Mucosa of stomach (tissue), 1 donor: ENCODE measurements around the gene PLIN4.
"Not testable (repeated sequence)": the region's sequence is repeated elsewhere in the genome, so short reads cannot be mapped to it uniquely, and the experiment has no call there.

ENCODE experiments used
- H3K27me3 ChIP-seq: one replicate; pipeline ENCODE4 v1.7.0; 2013; ENCODE audit warnings: mild to moderate bottlenecking, low read length; ENCODE audit not compliant: control insufficient read depth, insufficient read depth
- H3K36me3 ChIP-seq: one replicate; pipeline ENCODE4 v1.7.0; 2013; ENCODE audit warnings: low read length; ENCODE audit not compliant: control insufficient read depth, insufficient read depth
- H3K4me1 ChIP-seq: one replicate; pipeline ENCODE4 v1.7.0; 2013; ENCODE audit warnings: mild to moderate bottlenecking, low read length; ENCODE audit not compliant: control insufficient read depth, insufficient read depth
- H3K4me3 ChIP-seq: one replicate; pipeline ENCODE4 v1.7.0; 2013; ENCODE audit warnings: low read length
- H3K9ac ChIP-seq: one replicate; pipeline ENCODE4 v1.7.0; 2013; ENCODE audit warnings: mild to moderate bottlenecking, low read length, moderate library complexity
- H3K9me3 ChIP-seq: one replicate; pipeline ENCODE4 v1.7.0; 2013; ENCODE audit warnings: mild to moderate bottlenecking, low read length, moderate library complexity; ENCODE audit not compliant: control insufficient read depth
- donor health status: Pancreatic carcinoma.

Gene PLIN4

GRCh38 chr19:4542896-4543841, 24.9 kb upstream of the PLIN4 start:
- Histone ChIP-seq H3K36me3 (no peaks in the 10 kb centered on the region), H3K4me3 (no peak overlapping the region)

GRCh38 chr19:4541806-4542145, 23.5 kb upstream of the PLIN4 start:
- not testable (repeated sequence) for H3K9ac ChIP-seq, H3K36me3 ChIP-seq, H3K9me3 ChIP-seq, H3K27me3 ChIP-seq, H3K4me3 ChIP-seq
- peaks cover 17% of the 10 kb centered on the region for H3K4me1 ChIP-seq

More at GRCh38 chr19:4542896-4543841, 24.9 kb upstream of the PLIN4 start:
- Histone ChIP-seq H3K27me3 (no peaks in the 10 kb centered on the region), H3K9ac (no peak overlapping the region), H3K9me3 (no peaks in the 10 kb centered on the region), H3K4me1 (peaks cover 17% of the 10 kb centered on the region)

GRCh38 chr19:4541114-4541805, 23.0 kb upstream of the PLIN4 start:
- Histone ChIP-seq H3K9me3 (no peaks in the 10 kb centered on the region), H3K27me3 (peaks cover 4% of the 10 kb centered on the region), H3K4me3 (no peak overlapping the region), H3K4me1 (peaks cover 17% of the 10 kb centered on the region), H3K36me3 (no peaks in the 10 kb centered on the region), H3K9ac (no peak overlapping the region)

GRCh38 chr19:4539693-4540581, 21.7 kb upstream of the PLIN4 start, which contains the start of gene LRG1:
TSS of gene LRG1 (minus strand) at chr19:4540036. CDS start at chr19:4540013, 23 bp downstream.
- no peaks in the 10 kb centered on the region for H3K9me3 ChIP-seq
- H3K36me3 ChIP-seq, result no peaks in the 10 kb centered on the region
- H3K9ac ChIP-seq, result peak within 1 kb of the TSS; percentile 76
- H3K4me1 ChIP-seq, result peaks cover 27% of the 10 kb centered on the region
- H3K4me3 ChIP-seq, result peak within 1 kb of the TSS; percentile 81
- H3K27me3 ChIP-seq, result peaks cover 4% of the 10 kb centered on the region

- Histone ChIP-seq H3K4me1 (peaks cover 31% of the 10 kb centered on the region), H3K36me3 (no peaks in the 10 kb centered on the region), H3K4me3 (peak overlapping the region; percentile 81), H3K9me3 (no peaks in the 10 kb centered on the region), H3K9ac (peak overlapping the region; percentile 76), H3K27me3 (peaks cover 4% of the 10 kb centered on the region)
Measured at GRCh38 chr19:4539169-4539692, 20.9 kb upstream of the PLIN4 start.

- H3K9ac ChIP-seq, result no peak overlapping the region
- peaks cover 31% of the 10 kb centered on the region for H3K4me1 ChIP-seq
- no peak overlapping the region for H3K4me3 ChIP-seq
- H3K27me3 ChIP-seq, result peaks cover 4% of the 10 kb centered on the region
- no peaks in the 10 kb centered on the region for H3K36me3 ChIP-seq
- H3K9me3 ChIP-seq, result no peaks in the 10 kb centered on the region
Measured at GRCh38 chr19:4538601-4538954, 20.3 kb upstream of the PLIN4 start.

- H3K9ac ChIP-seq, result no peak overlapping the region
- H3K4me1 ChIP-seq, result peaks cover 31% of the 10 kb centered on the region
- peaks cover 4% of the 10 kb centered on the region for H3K27me3 ChIP-seq
- no peaks in the 10 kb centered on the region for H3K9me3 ChIP-seq
- no peak overlapping the region for H3K4me3 ChIP-seq
- no peaks in the 10 kb centered on the region for H3K36me3 ChIP-seq
Measured at GRCh38 chr19:4537953-4538600, 19.8 kb upstream of the PLIN4 start.

- no peaks in the 10 kb centered on the region for H3K36me3 ChIP-seq
- H3K9me3 ChIP-seq, result no peaks in the 10 kb centered on the region
- peaks cover 31% of the 10 kb centered on the region for H3K4me1 ChIP-seq
- peaks cover 4% of the 10 kb centered on the region for H3K27me3 ChIP-seq
- no peak overlapping the region for H3K9ac ChIP-seq
- H3K4me3 ChIP-seq, result no peak overlapping the region
Measured at GRCh38 chr19:4536798-4537197, 18.5 kb upstream of the PLIN4 start.

GRCh38 chr19:4534836-4535658, 16.8 kb upstream of the PLIN4 start, which contains the start of gene PLIN5:
TSS of gene PLIN5 (minus strand) at chr19:4535224. CDS start at chr19:4534074, 1,150 bp downstream.
- H3K9me3 ChIP-seq, result no peaks in the 10 kb centered on the region
- H3K36me3 ChIP-seq, result no peaks in the 10 kb centered on the region
- H3K4me3 ChIP-seq, result no peak within 1 kb of the TSS
- peaks cover 31% of the 10 kb centered on the region for H3K4me1 ChIP-seq
- H3K9ac ChIP-seq, result peak within 1 kb of the TSS; percentile 39
- peaks cover 4% of the 10 kb centered on the region for H3K27me3 ChIP-seq

GRCh38 chr19:4533835-4534424, 15.6 kb upstream of the PLIN4 start:
- Histone ChIP-seq H3K4me3 (no peak overlapping the region), H3K9me3 (no peaks in the 10 kb centered on the region), H3K4me1 (peaks cover 20% of the 10 kb centered on the region), H3K36me3 (no peaks in the 10 kb centered on the region), H3K27me3 (peaks cover 4% of the 10 kb centered on the region), H3K9ac (no peak overlapping the region)
